HL-60 (cell line): ENCODE results near the gene SIAH1.
"Not testable (repeated sequence)": the region's sequence is repeated elsewhere in the genome, so short reads cannot be mapped to it uniquely, and the experiment has no call there.

Experiments used
- DNase-seq, 2 experiments: peaks; one replicate each; pipeline ENCODE4 v3.0.0-alpha.2; 2010 to 2020; ENCODE audit warnings: low read depth in 1 of 2, low spot score in 1 of 2
- H3K27ac ChIP-seq: fragments of 250-450 bp; sonication (Bioruptor Pico); replicated peaks from 2 replicates; pipeline ENCODE4 v1.5.1; 2020; ENCODE audit warnings: mild to moderate bottlenecking, moderate library complexity
- H3K27me3 ChIP-seq: fragments of 250-450 bp; sonication (Bioruptor Pico); 2 replicates; pipeline ENCODE4 v1.5.1; 2021; ENCODE audit warnings: mild to moderate bottlenecking, moderate library complexity; ENCODE audit not compliant: insufficient read depth, poor library complexity, severe bottlenecking
- H3K4me3 ChIP-seq: replicated peaks from 2 replicates; pipeline ENCODE4 v1.5.1; 2011; ENCODE audit warnings: mild to moderate bottlenecking, control low read depth, low read length; ENCODE audit not compliant: insufficient read depth
- GABPA ChIP-seq: IDR thresholded peaks from 2 replicates; pipeline ENCODE4 v1.6.1; 2012; ENCODE audit warnings: low read depth
- POLR2AphosphoS5 ChIP-seq: IDR thresholded peaks from 2 replicates; pipeline ENCODE4 v1.6.1; 2012; ENCODE audit warnings: low read depth
- SPI1 ChIP-seq: IDR thresholded peaks from 2 replicates; pipeline ENCODE4 v1.6.1; 2012; ENCODE audit warnings: low read depth, mild to moderate bottlenecking, borderline replicate concordance
- TF ChIP-seq, protein P1 (sequence below): IDR thresholded peaks from one replicate; pipeline ENCODE4 v1.5.1; 2011; ENCODE audit warnings: low read length, control low read depth, inconsistent platforms; ENCODE audit not compliant: insufficient read depth
- TF ChIP-seq, protein P2 (sequence below): IDR thresholded peaks from 2 replicates; pipeline ENCODE4 v1.6.1; 2012; ENCODE audit warnings: low read depth; ENCODE audit not compliant: insufficient replicate concordance

SIAH1 gene

DNA sequence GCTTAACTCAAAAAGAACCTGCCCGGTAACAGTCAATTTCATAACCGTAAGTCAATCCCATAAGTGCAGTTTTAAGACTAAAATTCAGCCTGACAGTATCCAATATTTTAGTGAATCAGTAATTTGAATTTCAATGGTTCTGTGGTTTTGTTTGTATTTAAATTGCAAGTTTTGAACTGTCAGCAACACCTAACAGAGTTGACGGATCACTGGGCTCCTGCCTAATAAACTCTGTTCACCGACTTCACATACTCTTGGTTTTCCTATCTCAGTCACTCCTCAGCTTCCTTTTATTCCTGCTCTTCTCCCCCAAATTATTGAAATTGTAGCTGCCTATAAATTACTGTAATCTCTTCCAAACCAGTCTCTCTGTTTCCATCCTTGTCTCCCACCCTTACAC, 12.5 kb downstream of the SIAH1 start:
- no peak for DNase-seq
- no peaks in the 10 kb centered on the region for H3K27me3 ChIP-seq
- TF ChIP-seq, protein P1, sequence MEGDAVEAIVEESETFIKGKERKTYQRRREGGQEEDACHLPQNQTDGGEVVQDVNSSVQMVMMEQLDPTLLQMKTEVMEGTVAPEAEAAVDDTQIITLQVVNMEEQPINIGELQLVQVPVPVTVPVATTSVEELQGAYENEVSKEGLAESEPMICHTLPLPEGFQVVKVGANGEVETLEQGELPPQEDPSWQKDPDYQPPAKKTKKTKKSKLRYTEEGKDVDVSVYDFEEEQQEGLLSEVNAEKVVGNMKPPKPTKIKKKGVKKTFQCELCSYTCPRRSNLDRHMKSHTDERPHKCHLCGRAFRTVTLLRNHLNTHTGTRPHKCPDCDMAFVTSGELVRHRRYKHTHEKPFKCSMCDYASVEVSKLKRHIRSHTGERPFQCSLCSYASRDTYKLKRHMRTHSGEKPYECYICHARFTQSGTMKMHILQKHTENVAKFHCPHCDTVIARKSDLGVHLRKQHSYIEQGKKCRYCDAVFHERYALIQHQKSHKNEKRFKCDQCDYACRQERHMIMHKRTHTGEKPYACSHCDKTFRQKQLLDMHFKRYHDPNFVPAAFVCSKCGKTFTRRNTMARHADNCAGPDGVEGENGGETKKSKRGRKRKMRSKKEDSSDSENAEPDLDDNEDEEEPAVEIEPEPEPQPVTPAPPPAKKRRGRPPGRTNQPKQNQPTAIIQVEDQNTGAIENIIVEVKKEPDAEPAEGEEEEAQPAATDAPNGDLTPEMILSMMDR: no peak
- TF ChIP-seq POLR2AphosphoS5 (no peak), SPI1 (no peak), GABPA (no peak)
- TF ChIP-seq, protein P2, sequence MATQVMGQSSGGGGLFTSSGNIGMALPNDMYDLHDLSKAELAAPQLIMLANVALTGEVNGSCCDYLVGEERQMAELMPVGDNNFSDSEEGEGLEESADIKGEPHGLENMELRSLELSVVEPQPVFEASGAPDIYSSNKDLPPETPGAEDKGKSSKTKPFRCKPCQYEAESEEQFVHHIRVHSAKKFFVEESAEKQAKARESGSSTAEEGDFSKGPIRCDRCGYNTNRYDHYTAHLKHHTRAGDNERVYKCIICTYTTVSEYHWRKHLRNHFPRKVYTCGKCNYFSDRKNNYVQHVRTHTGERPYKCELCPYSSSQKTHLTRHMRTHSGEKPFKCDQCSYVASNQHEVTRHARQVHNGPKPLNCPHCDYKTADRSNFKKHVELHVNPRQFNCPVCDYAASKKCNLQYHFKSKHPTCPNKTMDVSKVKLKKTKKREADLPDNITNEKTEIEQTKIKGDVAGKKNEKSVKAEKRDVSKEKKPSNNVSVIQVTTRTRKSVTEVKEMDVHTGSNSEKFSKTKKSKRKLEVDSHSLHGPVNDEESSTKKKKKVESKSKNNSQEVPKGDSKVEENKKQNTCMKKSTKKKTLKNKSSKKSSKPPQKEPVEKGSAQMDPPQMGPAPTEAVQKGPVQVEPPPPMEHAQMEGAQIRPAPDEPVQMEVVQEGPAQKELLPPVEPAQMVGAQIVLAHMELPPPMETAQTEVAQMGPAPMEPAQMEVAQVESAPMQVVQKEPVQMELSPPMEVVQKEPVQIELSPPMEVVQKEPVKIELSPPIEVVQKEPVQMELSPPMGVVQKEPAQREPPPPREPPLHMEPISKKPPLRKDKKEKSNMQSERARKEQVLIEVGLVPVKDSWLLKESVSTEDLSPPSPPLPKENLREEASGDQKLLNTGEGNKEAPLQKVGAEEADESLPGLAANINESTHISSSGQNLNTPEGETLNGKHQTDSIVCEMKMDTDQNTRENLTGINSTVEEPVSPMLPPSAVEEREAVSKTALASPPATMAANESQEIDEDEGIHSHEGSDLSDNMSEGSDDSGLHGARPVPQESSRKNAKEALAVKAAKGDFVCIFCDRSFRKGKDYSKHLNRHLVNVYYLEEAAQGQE: no peak

DNA sequence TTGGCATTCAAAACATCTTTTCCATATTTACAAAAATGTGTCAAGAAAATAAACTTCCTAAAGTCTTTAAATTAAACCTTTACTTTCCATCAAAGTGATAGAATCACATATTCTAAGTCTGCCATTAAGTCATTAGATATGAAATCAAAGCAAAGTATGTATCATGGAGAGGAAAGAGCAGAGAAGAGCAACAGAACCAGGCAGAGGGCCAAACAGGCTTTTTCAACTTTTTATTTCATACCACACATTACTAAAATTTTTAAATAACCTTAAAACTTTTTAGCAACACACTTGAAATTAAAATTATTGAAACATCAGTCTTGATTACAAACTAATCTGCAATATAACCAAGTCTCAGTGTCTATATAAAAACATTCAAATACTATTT, 13.8 kb downstream of the SIAH1 start:
- Histone ChIP-seq H3K27ac (no peak overlapping the region), H3K27me3 (no peaks in the 10 kb centered on the region), H3K4me3 (no peak overlapping the region)
- DNase-seq: no peak
- TF ChIP-seq, protein P1: no peak
- TF ChIP-seq GABPA (no peak), SPI1 (no peak), POLR2AphosphoS5 (no peak)
- TF ChIP-seq, protein P2: no peak

More for the DNA sequence above, 12.5 kb downstream of the SIAH1 start:
- no peak overlapping the region for H3K4me3 ChIP-seq
- H3K27ac ChIP-seq: no peak overlapping the region

DNA sequence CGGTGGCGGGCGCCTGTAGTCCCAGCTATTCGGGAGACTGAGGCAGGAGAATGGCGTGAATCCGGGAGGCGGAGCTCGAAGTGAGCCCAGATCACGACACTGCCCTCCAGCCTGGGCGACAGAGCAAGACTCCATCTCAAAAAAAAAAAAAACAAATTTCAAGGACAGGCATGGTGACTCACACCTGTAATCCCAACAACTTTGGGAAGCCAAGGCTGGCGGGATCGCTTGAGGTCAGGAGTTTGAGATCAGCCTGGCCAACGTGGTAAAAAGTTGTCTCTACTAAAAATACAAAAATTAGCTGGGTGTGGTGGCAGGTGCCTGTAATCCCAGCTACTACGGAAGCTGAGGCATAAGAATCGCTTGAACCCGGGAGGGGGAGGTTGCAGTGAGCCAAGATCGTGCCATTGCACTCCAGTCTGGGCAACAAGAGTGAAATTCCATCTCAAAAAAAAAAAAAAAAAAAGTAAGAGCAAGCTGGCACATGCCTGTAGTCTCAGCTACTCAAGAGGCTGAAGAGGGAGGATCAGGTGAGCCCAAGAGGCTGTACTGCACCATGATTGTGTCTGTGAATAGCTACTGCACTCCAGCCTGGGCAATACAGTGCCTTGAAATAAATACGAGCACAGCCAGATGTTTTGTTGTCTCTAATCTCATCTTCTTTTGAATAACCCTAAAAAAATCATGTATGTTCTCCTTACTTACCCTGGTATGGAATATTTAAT, 14.4 kb downstream of the SIAH1 start:
- not testable (repeated sequence) for DNase-seq, H3K27ac ChIP-seq

DNA sequence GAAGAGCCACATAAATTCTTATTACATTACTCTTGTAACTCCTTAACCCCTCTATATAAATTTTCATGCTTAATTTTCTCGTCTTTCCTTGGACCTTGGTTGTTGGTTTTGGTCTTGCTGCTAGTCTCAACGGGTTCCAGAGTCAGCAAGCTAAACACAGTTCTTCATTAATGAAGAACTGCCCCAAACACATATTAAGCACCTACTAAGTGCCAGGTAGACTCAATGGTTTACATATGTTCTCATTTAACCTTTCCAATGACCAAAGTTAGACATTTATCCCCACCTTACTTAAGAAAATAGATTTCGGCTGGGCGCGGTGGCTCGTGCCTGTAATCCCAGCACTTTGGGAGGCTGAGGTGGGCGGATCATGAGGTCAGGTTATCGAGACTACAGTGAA, 15.0 kb downstream of the SIAH1 start:
- Histone ChIP-seq H3K27ac (no peak overlapping the region), H3K27me3 (no peaks in the 10 kb centered on the region), H3K4me3 (no peak overlapping the region)
- DNase-seq: no peak
- no peak for TF ChIP-seq POLR2AphosphoS5
- no peak for TF ChIP-seq SPI1
- TF ChIP-seq, protein P1: no peak
- TF ChIP-seq GABPA: no peak
- TF ChIP-seq, protein P2: no peak

More for the DNA sequence above, 14.4 kb downstream of the SIAH1 start:
- H3K4me3 ChIP-seq, H3K27me3 ChIP-seq: not testable (repeated sequence)
